Calu3 (cell line): ENCODE measurements around the gene TCP11L2. TPM values are rescaled to one million over a fixed set of nuclear protein-coding genes. Genes with fewer than 3 reads are reported as not detected.

Source experiments
- BruUV-seq: library from RNA; stranded (reverse); fragments of 400-500 nt; replicated peaks from 2 replicates; lab custom pipeline; 2021; lab: Mats Ljungman, UMichigan
- CTCF ChIA-PET: fragments of 300-600 bp; sonication (Branson Sonifier 250); formaldehyde crosslinking; loops from one replicate; lab custom pipeline; 2022; ENCODE audit warnings: antibody characterized with exemption; lab: Charles Lee
- DNase-seq: peaks from one replicate; pipeline ENCODE4 v3.0.0; 2022
- H3K27ac Mint-ChIP-seq: one replicate; pipeline ENCODE4 v1.8.0; 2022; ENCODE audit warnings: mixed read lengths; ENCODE audit not compliant: unreplicated experiment
- H3K27me3 Mint-ChIP-seq: one replicate; pipeline ENCODE4 v1.8.0; 2022; ENCODE audit warnings: mixed read lengths; ENCODE audit not compliant: unreplicated experiment
- H3K36me3 Mint-ChIP-seq: one replicate; pipeline ENCODE4 v1.8.0; 2022; ENCODE audit warnings: mild to moderate bottlenecking, moderate library complexity, mixed read lengths; ENCODE audit not compliant: insufficient read depth, unreplicated experiment
- H3K4me1 Mint-ChIP-seq: one replicate; pipeline ENCODE4 v1.8.0; 2022; ENCODE audit warnings: mild to moderate bottlenecking, low read depth, mixed read lengths; ENCODE audit not compliant: unreplicated experiment
- H3K4me3 Mint-ChIP-seq: one replicate; pipeline ENCODE4 v1.8.0; 2022; ENCODE audit warnings: mild to moderate bottlenecking, low read depth, moderate library complexity, mixed read lengths; ENCODE audit not compliant: unreplicated experiment
- H3K9me3 Mint-ChIP-seq: one replicate; pipeline ENCODE4 v1.8.0; 2022; ENCODE audit warnings: low read depth, mixed read lengths; ENCODE audit not compliant: unreplicated experiment
- intact Hi-C: fragments of 100-400 bp; cut with micrococcal nuclease; formaldehyde crosslinking; loops from one replicate; pipeline ENCODE4 v1.10.0; 2022; ENCODE audit not compliant: unreplicated experiment
- total RNA-seq: library from RNA; stranded (reverse); gene quantifications from 2 replicates; pipeline ENCODE4 v1.2.3, GENCODE V29; 2022
- TF ChIP-seq, protein P1 (sequence below): fragments of 200-600 bp; IDR thresholded peaks from one replicate; pipeline ENCODE4 v1.8.0; 2022; ENCODE audit warnings: antibody characterized with exemption; ENCODE audit not compliant: unreplicated experiment

The TCP11L2 gene
- total RNA-seq, 1 experiment from 2014 or later = 37.7 TPM

DNA sequence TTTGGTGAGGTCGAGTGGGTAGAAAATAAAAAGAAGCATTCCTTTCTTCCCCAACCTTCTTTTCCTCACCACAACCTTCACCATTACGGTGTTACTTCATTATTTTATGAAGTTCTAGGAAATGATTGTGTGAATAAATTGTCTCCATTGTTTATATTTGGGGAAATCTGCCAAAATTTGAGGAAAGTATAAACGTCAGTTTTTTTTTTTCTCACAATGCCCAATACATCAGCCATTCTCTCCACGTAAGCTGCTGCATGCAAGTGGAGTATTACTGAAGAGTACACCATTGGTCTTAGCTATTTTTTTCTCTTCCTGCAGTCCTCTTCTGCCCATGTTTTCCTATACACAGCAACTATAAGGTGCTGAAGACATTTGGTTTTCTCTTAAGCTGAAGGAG lies 45.9 kb downstream of the TCP11L2 start:
- Mint-ChIP-seq H3K27me3 (peaks cover 27% of the 10 kb centered on the region), H3K36me3 (peaks cover 17% of the 10 kb centered on the region), H3K4me1 (peaks cover under 1% of the 10 kb centered on the region), H3K9me3 (no peaks in the 10 kb centered on the region), H3K27ac (no peak overlapping the region), H3K4me3 (no peak overlapping the region)
- BruUV-seq = no TSS peak
- CTCF ChIA-PET = interaction anchor here (0.7 kb wide), 1 partner anchor 15 kb away, joined by 3 read pairs; no protein-coding TSS in a partner anchor
- TF ChIP-seq, protein P1, sequence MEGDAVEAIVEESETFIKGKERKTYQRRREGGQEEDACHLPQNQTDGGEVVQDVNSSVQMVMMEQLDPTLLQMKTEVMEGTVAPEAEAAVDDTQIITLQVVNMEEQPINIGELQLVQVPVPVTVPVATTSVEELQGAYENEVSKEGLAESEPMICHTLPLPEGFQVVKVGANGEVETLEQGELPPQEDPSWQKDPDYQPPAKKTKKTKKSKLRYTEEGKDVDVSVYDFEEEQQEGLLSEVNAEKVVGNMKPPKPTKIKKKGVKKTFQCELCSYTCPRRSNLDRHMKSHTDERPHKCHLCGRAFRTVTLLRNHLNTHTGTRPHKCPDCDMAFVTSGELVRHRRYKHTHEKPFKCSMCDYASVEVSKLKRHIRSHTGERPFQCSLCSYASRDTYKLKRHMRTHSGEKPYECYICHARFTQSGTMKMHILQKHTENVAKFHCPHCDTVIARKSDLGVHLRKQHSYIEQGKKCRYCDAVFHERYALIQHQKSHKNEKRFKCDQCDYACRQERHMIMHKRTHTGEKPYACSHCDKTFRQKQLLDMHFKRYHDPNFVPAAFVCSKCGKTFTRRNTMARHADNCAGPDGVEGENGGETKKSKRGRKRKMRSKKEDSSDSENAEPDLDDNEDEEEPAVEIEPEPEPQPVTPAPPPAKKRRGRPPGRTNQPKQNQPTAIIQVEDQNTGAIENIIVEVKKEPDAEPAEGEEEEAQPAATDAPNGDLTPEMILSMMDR = no peak
- DNase-seq = no peak
- intact Hi-C loops = no loop called here

DNA sequence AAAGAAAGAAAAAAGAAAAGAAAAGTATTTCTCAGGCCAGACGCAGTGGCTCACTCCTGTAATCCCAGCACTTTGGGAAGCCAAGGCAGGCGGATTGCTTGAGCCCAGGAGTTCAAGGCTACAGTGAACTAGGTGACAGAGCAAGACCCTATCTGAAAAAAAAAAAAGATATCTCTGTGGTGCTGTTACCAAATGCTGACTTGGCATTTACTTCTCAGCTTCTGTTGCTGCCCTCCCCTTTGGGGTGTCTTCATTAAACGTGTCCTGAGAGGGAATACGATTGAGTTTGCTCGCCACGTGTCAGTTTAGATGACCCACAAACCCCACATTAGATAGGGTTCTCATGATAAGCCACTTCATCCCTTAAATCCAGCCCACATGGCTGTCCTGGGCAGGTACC lies 50.6 kb downstream of the TCP11L2 start:
- CTCF ChIA-PET = no interaction called here
- no TSS peak for BruUV-seq
- intact Hi-C loops = no loop called here

GRCh38 chr12:106357549-106358395 lies 55.2 kb downstream of the TCP11L2 start, which contains the start of gene POLR3B:
Gene POLR3B (plus strand): TSS chr12:106357748. CDS start chr12:106357880, 132 bp downstream.
- Mint-ChIP-seq H3K27ac (peak within 1 kb of the TSS; percentile 97), H3K4me3 (peak within 1 kb of the TSS; percentile 84), H3K27me3 (no peaks in the 10 kb centered on the region), H3K36me3 (peaks cover 17% of the 10 kb centered on the region), H3K4me1 (peaks cover 17% of the 10 kb centered on the region), H3K9me3 (no peaks in the 10 kb centered on the region)
- intact Hi-C loops = loop anchor here (1.0 to 5.0 kb wide), 2 partner anchors 110 to 563 kb away; partner anchors contain the start of gene CKAP4
- BruUV-seq = TSS peak; percentile 60
- CTCF ChIA-PET = interaction anchor here (0.5 to 2.3 kb wide), 18 partner anchors 12 to 974 kb away, joined by 3 to 17 read pairs (median 4); partner anchors contain the start of gene TMEM263
- peak; percentile 97 for DNase-seq
- TF ChIP-seq, protein P1 = peak; percentile 83

More for the DNA sequence above, 50.6 kb downstream of the TCP11L2 start:
- DNase-seq = no peak
- Mint-ChIP-seq H3K36me3 (peaks cover 13% of the 10 kb centered on the region), H3K27ac (no peak overlapping the region), H3K4me3 (no peak overlapping the region), H3K4me1 (peaks cover 10% of the 10 kb centered on the region), H3K27me3 (peaks cover 27% of the 10 kb centered on the region), H3K9me3 (no peaks in the 10 kb centered on the region)
- TF ChIP-seq, protein P1 = no peak

DNA sequence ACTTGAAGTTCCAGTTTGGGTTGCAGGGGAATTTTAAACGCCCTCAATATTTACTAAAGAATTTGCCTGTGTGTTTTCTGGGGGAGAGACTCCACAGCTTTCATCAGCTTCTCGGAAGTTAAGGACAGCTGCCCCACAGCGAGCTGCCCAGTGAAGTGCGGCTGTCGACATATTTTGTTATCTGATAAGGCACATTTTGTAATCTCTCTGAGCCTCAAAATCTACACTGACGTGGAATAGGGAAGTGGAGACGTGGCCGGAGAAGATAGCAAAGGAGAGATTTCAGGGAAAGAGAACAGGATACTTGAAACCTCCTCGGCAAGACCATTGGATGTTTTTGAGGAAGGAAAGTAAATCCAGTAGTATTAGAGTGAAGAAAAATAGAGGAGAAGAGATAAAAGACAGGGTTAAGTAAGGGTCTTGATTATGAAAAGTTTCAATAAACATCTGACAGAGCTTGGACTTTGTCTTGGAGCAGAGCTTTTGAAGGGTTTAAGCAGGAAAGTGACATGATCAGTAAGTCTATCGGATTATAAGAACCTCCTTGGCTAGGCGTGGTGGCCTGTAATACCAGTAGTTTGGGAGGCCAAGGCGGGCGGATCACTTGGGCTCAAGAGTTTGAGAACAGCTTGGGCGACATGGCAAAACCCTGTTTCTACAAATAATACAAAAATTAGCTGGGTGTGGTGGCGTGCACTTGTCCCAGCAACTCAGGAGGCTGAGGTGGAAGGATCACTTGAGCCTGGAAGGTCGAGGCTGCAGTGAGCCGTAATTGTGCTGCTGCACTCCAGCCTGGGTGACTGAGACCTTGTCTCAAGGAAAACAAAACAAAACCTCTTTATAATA lies 56.1 kb downstream of the TCP11L2 start:
- peaks cover 17% of the 10 kb centered on the region for H3K4me1 Mint-ChIP-seq
- H3K27ac Mint-ChIP-seq = peak overlapping the region; percentile 97
- H3K36me3 Mint-ChIP-seq = peaks cover 17% of the 10 kb centered on the region
- intact Hi-C loops = loop anchor here (5.0 kb wide), 1 partner anchor 111 kb away; the partner anchor contains the start of gene CKAP4
- TF ChIP-seq, protein P1 = no peak
- peak overlapping the region; percentile 84 for H3K4me3 Mint-ChIP-seq
- no peak for DNase-seq
- BruUV-seq = no TSS peak
- CTCF ChIA-PET = interaction anchor here (0.5 to 2.3 kb wide), 10 partner anchors 13 to 973 kb away, joined by 3 to 17 read pairs (median 9); no protein-coding TSS in a partner anchor
- H3K27me3 Mint-ChIP-seq = no peaks in the 10 kb centered on the region
- no peaks in the 10 kb centered on the region for H3K9me3 Mint-ChIP-seq
